ENCODE results near the gene DPM3. TPM values are rescaled to one million over a fixed set of nuclear protein-coding genes. Genes with fewer than 3 reads are reported as not detected.

DPM3 gene
- total and polyA plus RNA-seq, 2 of the 13 experiments (the other 11 are each of a cell fraction or from before 2014, with no cell fraction given) = 23.2 to 53.4 TPM

DNA sequence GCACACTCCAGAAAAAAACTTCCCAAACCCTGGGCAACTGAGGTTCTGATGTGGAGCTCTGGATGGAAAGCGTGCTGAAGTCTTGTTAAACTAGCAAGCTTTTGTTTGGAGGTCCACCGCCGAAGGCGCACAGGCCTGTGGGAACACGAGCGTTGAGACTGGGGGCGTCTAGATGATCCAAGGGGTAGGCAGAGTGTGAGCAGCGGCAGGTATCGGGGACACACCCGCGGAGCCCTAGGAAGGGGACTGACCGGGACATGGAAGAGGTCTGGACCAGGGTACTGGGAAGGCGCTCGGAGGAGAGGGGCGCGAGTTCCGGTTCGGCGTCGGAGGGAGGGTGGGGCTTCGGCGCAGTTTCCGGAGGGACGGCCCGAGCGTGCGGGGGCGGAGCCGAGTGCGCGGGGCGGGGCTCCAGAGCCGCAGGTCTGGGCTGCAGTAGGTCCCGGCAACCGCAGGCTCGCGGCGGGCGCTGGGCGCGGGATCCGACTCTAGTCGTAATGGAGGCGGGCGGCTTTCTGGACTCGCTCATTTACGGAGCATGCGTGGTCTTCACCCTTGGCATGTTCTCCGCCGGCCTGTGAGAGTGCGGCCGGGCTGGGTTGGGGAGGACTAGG lies 4.8 kb downstream of the DPM3 start, which contains the start of gene SLC50A1 (continued):
- TF ChIP-seq ZFAT (CRISPR knock-in tag; conservative IDR thresholded peaks at IDR 0.05) = no peak
- TF ChIP-seq, protein P1, sequence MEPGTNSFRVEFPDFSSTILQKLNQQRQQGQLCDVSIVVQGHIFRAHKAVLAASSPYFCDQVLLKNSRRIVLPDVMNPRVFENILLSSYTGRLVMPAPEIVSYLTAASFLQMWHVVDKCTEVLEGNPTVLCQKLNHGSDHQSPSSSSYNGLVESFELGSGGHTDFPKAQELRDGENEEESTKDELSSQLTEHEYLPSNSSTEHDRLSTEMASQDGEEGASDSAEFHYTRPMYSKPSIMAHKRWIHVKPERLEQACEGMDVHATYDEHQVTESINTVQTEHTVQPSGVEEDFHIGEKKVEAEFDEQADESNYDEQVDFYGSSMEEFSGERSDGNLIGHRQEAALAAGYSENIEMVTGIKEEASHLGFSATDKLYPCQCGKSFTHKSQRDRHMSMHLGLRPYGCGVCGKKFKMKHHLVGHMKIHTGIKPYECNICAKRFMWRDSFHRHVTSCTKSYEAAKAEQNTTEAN (CRISPR knock-in tag; conservative IDR thresholded peaks at IDR 0.05) = 0 out of 2 replicates have a peak, but pooled peaks have one; percentile 23
- no peak; the same call in 1 of the 2 replicates for TF ChIP-seq MED1 (CRISPR knock-in tag; IDR thresholded peaks at IDR 0.05)
- no peak; the same call in 1 of the 2 replicates for TF ChIP-seq ZFYVE20 (CRISPR knock-in tag; IDR thresholded peaks at IDR 0.05; ENCODE audit: borderline replicate concordance, low read depth)
- TF ChIP-seq ZMAT3 (CRISPR knock-in tag; conservative IDR thresholded peaks at IDR 0.05) = no peak
- TF ChIP-seq THAP11 (CRISPR knock-in tag; IDR thresholded peaks at IDR 0.05) = peak; percentile 79
- peak; percentile 53 for TF ChIP-seq ELF1 (CRISPR knock-in tag; IDR thresholded peaks at IDR 0.05)
- peak; percentile 49 for TF ChIP-seq IKZF4 (CRISPR knock-in tag; IDR thresholded peaks at IDR 0.05; ENCODE audit: borderline replicate concordance, low read depth, not compliant biosample characterization)
- TF ChIP-seq, protein P2, sequence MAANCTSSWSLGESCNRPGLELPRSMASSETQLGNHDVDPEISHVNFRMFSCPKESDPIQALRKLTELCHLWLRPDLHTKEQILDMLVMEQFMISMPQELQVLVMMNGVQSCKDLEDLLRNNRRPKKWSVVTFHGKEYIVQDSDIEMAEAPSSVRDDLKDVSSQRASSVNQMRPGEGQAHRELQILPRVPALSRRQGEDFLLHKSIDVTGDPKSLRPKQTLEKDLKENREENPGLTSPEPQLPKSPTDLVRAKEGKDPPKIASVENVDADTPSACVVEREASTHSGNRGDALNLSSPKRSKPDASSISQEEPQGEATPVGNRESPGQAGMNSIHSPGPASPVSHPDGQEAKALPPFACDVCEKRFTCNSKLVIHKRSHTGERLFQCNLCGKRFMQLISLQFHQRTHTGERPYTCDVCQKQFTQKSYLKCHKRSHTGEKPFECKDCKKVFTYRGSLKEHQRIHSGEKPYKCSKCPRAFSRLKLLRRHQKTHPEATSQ (CRISPR knock-in tag; IDR thresholded peaks at IDR 0.05; ENCODE audit: borderline replicate concordance) = 0 out of 2 replicates have a peak, but pooled peaks have one; percentile 7
- TF ChIP-seq ZNF205 (CRISPR knock-in tag; IDR thresholded peaks at IDR 0.05) = no peak
- peak; percentile 88; the same call in 1 of the 2 replicates for TF ChIP-seq SATB2 (CRISPR knock-in tag; IDR thresholded peaks at IDR 0.05)
- no peak for TF ChIP-seq CENPX (CRISPR knock-in tag; IDR thresholded peaks at IDR 0.05)
- TF ChIP-seq NFRKB (IDR thresholded peaks at IDR 0.05) = no peak
- no peak for TF ChIP-seq ZNF121 (CRISPR knock-in tag; IDR thresholded peaks at IDR 0.05)
- peak; percentile 24; the same call in 1 of the 2 replicates for TF ChIP-seq PITX1 (CRISPR knock-in tag; IDR thresholded peaks at IDR 0.05)
- no peak for TF ChIP-seq NONO (IDR thresholded peaks at IDR 0.05)
- peak; percentile 83; the same call in 1 of the 2 replicates for TF ChIP-seq NONO (CRISPR knock-in tag; conservative IDR thresholded peaks at IDR 0.05)
- no peak for TF ChIP-seq ZNF296 (CRISPR knock-in tag; conservative IDR thresholded peaks at IDR 0.05)
- TF ChIP-seq, protein P3, sequence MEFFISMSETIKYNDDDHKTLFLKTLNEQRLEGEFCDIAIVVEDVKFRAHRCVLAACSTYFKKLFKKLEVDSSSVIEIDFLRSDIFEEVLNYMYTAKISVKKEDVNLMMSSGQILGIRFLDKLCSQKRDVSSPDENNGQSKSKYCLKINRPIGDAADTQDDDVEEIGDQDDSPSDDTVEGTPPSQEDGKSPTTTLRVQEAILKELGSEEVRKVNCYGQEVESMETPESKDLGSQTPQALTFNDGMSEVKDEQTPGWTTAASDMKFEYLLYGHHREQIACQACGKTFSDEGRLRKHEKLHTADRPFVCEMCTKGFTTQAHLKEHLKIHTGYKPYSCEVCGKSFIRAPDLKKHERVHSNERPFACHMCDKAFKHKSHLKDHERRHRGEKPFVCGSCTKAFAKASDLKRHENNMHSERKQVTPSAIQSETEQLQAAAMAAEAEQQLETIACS (CRISPR knock-in tag; IDR thresholded peaks at IDR 0.05) = no peak
- TF ChIP-seq NR1H2 (CRISPR knock-in tag; IDR thresholded peaks at IDR 0.05; ENCODE audit: borderline replicate concordance, low read depth) = no peak
- no peak for TF ChIP-seq SCMH1 (CRISPR knock-in tag; IDR thresholded peaks at IDR 0.05; ENCODE audit: borderline replicate concordance)
- TF ChIP-seq, protein P4, sequence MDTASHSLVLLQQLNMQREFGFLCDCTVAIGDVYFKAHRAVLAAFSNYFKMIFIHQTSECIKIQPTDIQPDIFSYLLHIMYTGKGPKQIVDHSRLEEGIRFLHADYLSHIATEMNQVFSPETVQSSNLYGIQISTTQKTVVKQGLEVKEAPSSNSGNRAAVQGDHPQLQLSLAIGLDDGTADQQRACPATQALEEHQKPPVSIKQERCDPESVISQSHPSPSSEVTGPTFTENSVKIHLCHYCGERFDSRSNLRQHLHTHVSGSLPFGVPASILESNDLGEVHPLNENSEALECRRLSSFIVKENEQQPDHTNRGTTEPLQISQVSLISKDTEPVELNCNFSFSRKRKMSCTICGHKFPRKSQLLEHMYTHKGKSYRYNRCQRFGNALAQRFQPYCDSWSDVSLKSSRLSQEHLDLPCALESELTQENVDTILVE (CRISPR knock-in tag; IDR thresholded peaks at IDR 0.05) = peak; percentile 49; the same call in 1 of the 2 replicates
- TF ChIP-seq, protein P5, sequence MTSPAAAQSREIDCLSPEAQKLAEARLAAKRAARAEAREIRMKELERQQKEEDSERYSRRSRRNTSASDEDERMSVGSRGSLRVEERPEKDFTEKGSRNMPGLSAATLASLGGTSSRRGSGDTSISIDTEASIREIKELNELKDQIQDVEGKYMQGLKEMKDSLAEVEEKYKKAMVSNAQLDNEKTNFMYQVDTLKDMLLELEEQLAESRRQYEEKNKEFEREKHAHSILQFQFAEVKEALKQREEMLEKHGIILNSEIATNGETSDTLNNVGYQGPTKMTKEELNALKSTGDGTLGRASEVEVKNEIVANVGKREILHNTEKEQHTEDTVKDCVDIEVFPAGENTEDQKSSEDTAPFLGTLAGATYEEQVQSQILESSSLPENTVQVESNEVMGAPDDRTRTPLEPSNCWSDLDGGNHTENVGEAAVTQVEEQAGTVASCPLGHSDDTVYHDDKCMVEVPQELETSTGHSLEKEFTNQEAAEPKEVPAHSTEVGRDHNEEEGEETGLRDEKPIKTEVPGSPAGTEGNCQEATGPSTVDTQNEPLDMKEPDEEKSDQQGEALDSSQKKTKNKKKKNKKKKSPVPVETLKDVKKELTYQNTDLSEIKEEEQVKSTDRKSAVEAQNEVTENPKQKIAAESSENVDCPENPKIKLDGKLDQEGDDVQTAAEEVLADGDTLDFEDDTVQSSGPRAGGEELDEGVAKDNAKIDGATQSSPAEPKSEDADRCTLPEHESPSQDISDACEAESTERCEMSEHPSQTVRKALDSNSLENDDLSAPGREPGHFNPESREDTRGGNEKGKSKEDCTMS (CRISPR knock-in tag; conservative IDR thresholded peaks at IDR 0.05) = no peak
- TF ChIP-seq ZSCAN22 (CRISPR knock-in tag; IDR thresholded peaks at IDR 0.05) = 0 out of 2 replicates have a peak, but pooled peaks have one; percentile 69
